MCF 10A (cell line): ENCODE measurements around the gene ZFAND3. TPM values are rescaled to one million over a fixed set of nuclear protein-coding genes. Genes with fewer than 3 reads are reported as not detected.

Experiments
- BruUV-seq: library from RNA; stranded (reverse); fragments of 400-500 nt; replicated peaks from 2 replicates; lab custom pipeline; 2021; lab: Mats Ljungman, UMichigan
- CTCF ChIA-PET: fragments of 300-600 bp; sonication (Branson Sonifier 250); formaldehyde crosslinking; extraction: SDS; loops from one replicate; lab custom pipeline; 2021; ENCODE audit warnings: antibody characterized with exemption, inconsistent platforms; lab: Yijun Ruan, JAX
- POLR2A ChIA-PET: fragments of 300-600, 350-650 bp; sonication (Branson Sonifier 250); formaldehyde crosslinking; extraction: SDS; loops from one replicate; lab custom pipeline; 2020; ENCODE audit warnings: antibody characterized with exemption, inconsistent platforms; lab: Yijun Ruan, JAX
- DNase-seq: peaks from one replicate; pipeline ENCODE4 v3.0.0-alpha.2; 2018; ENCODE audit not compliant: unreplicated experiment
- H3K27ac Mint-ChIP-seq: one replicate; pipeline ENCODE4 v1.8.0; 2022; ENCODE audit warnings: mild to moderate bottlenecking, low read depth, mixed read lengths; ENCODE audit not compliant: unreplicated experiment
- H3K27me3 Mint-ChIP-seq: one replicate; pipeline ENCODE4 v1.8.0; 2022; ENCODE audit warnings: mixed read lengths; ENCODE audit not compliant: insufficient read depth, unreplicated experiment
- H3K36me3 Mint-ChIP-seq: one replicate; pipeline ENCODE4 v1.8.0; 2022; ENCODE audit warnings: mild to moderate bottlenecking, moderate library complexity, mixed read lengths; ENCODE audit not compliant: insufficient read depth, unreplicated experiment
- H3K4me1 Mint-ChIP-seq: one replicate; pipeline ENCODE4 v1.8.0; 2022; ENCODE audit warnings: mixed read lengths; ENCODE audit not compliant: insufficient read depth, unreplicated experiment
- H3K4me3 Mint-ChIP-seq: one replicate; pipeline ENCODE4 v1.8.0; 2022; ENCODE audit warnings: mild to moderate bottlenecking, moderate library complexity, mixed read lengths; ENCODE audit not compliant: unreplicated experiment
- H3K9me3 Mint-ChIP-seq: one replicate; pipeline ENCODE4 v1.8.0; 2022; ENCODE audit warnings: mixed read lengths; ENCODE audit not compliant: unreplicated experiment
- CTCF ChIP-seq: fragments of 200-600 bp; IDR thresholded peaks from one replicate; pipeline ENCODE4 v1.8.0; 2022; ENCODE audit warnings: antibody characterized with exemption, mild to moderate bottlenecking; ENCODE audit not compliant: unreplicated experiment
- intact Hi-C: fragments of 100-400 bp; cut with micrococcal nuclease; formaldehyde crosslinking; loops from 2 replicates; pipeline ENCODE4 v1.14.1; 2022
- total RNA-seq: library from RNA; stranded (reverse); gene quantifications from 2 replicates; pipeline ENCODE4 v1.2.3, GENCODE V29; 2022

Gene ZFAND3
- total RNA-seq, 1 experiment from 2014 or later, result 100 TPM

- no TSS peak for BruUV-seq
- DNase-seq, result no peak
- CTCF ChIA-PET, result interaction anchor here (0.7 to 1.7 kb wide), 3 partner anchors 20 to 448 kb away, joined by 3 to 6 read pairs (median 4); no protein-coding TSS in a partner anchor
- Mint-ChIP-seq H3K4me1 (peaks cover 12% of the 10 kb centered on the region), H3K27me3 (no peaks in the 10 kb centered on the region), H3K36me3 (peaks cover 5% of the 10 kb centered on the region), H3K4me3 (no peak overlapping the region), H3K27ac (no peak overlapping the region), H3K9me3 (no peaks in the 10 kb centered on the region)
- POLR2A ChIA-PET, result interaction anchor here (0.7 to 1.2 kb wide), 2 partner anchors 15 to 17 kb away, joined by 4 read pairs; no protein-coding TSS in a partner anchor
- no peak for TF ChIP-seq CTCF
- intact Hi-C loops, result no loop called here
Measured at GRCh38 chr6:38054527-38055202, 235.1 kb downstream of the ZFAND3 start.

GRCh38 chr6:38055203-38055589 lies 235.7 kb downstream of the ZFAND3 start:
- Mint-ChIP-seq H3K9me3 (no peaks in the 10 kb centered on the region), H3K4me3 (no peak overlapping the region), H3K4me1 (peaks cover 12% of the 10 kb centered on the region), H3K36me3 (peaks cover 3% of the 10 kb centered on the region), H3K27ac (no peak overlapping the region), H3K27me3 (no peaks in the 10 kb centered on the region)
- intact Hi-C loops, result no loop called here
- ChIA-PET POLR2A (interaction anchor here (1.2 kb wide), 1 partner anchor 16 kb away, joined by 4 read pairs; no protein-coding TSS in a partner anchor), CTCF (interaction anchor here (0.7 to 1.7 kb wide), 3 partner anchors 20 to 448 kb away, joined by 3 to 6 read pairs (median 4); no protein-coding TSS in a partner anchor)
- no peak for TF ChIP-seq CTCF
- no peak for DNase-seq
- no TSS peak for BruUV-seq

- TF ChIP-seq CTCF, result no peak
- no peak overlapping the region for H3K27ac Mint-ChIP-seq
- H3K27me3 Mint-ChIP-seq, result no peaks in the 10 kb centered on the region
- no peak for DNase-seq
- H3K9me3 Mint-ChIP-seq, result no peaks in the 10 kb centered on the region
- H3K4me3 Mint-ChIP-seq, result no peak overlapping the region
- CTCF ChIA-PET, result interaction anchor here (0.6 kb wide), 1 partner anchor 316 kb away, joined by 3 read pairs; no protein-coding TSS in a partner anchor
- BruUV-seq, result no TSS peak
- intact Hi-C loops, result no loop called here
- no peaks in the 10 kb centered on the region for H3K36me3 Mint-ChIP-seq
- H3K4me1 Mint-ChIP-seq, result peaks cover 12% of the 10 kb centered on the region
- POLR2A ChIA-PET, result no interaction called here
Measured at GRCh38 chr6:38056361-38056760, 236.8 kb downstream of the ZFAND3 start.

GRCh38 chr6:38057994-38058393 lies 238.5 kb downstream of the ZFAND3 start:
- peaks cover 8% of the 10 kb centered on the region for H3K36me3 Mint-ChIP-seq
- POLR2A ChIA-PET, result interaction anchor here (1.4 kb wide), 1 partner anchor 11 kb away, joined by 5 read pairs; no protein-coding TSS in a partner anchor
- no peak overlapping the region for H3K27ac Mint-ChIP-seq
- no peak overlapping the region for H3K4me3 Mint-ChIP-seq
- no peaks in the 10 kb centered on the region for H3K9me3 Mint-ChIP-seq
- no peaks in the 10 kb centered on the region for H3K27me3 Mint-ChIP-seq
- peaks cover 12% of the 10 kb centered on the region for H3K4me1 Mint-ChIP-seq
- CTCF ChIA-PET, result no interaction called here
- no TSS peak for BruUV-seq
- no peak for TF ChIP-seq CTCF
- peak; percentile 44 for DNase-seq
- intact Hi-C loops, result no loop called here
